ENCODE data around the gene GAST. TPM values are rescaled to one million over a fixed set of nuclear protein-coding genes. Genes with fewer than 3 reads are reported as not detected.

GAST gene
- total RNA-seq, 1 experiment from 2014 or later: not detected

DNA sequence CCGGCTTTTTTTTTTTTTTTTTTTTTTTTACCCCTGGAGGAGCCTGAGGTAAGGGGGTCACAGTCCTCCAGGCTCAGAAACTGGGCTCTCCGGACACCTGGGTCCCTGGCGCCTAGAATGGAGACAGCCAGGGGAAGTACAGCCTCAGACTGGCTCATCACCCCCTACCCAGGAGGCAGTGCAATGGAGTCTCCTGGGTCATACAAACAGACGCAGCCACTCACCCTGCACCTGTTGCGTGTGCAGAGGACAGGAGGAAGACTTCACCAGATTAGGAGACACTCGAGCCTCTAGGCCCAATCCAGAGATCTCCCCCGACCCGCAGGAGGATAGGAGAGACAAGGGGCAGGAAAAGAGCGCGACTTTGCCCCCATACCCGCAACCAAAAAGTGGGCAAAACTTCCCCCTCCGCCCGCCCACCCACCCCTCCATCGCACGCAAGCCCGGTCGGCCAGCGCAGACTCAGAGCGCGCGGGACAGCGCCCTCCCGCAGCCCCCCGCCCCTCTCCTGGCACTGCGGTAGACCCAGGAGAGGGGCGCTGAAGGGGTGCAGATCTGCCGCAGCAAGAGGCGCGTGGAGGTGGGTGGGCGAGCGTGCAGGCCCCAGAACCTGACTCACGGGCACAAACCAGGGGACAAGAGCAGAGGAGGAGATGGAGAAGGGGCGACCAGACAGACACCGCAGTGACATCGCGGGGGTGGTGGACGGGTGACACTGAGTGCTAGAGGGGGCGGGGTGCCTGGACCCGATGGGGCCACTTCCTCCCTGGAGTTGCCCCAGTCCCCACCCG, 21.4 kb downstream of the GAST start:
- Histone ChIP-seq H2BK120ac (ENCODE audit: low read depth, low read length, poor library complexity, severe bottlenecking) (no peak overlapping the region), H4K20me1 (ENCODE audit: control insufficient read depth, insufficient read depth, insufficient read length) (no peaks in the 10 kb centered on the region), H3K18ac (ENCODE audit: insufficient read length, low read depth, low read length) (no peak overlapping the region), H3K79me1 (ENCODE audit: insufficient read depth, low read depth, low read length, poor library complexity, severe bottlenecking) (no peaks in the 10 kb centered on the region), H4K91ac (ENCODE audit: insufficient read length, low read depth, low read length) (no peak overlapping the region), H3K79me2 (ENCODE audit: insufficient read depth, low read length) (no peaks in the 10 kb centered on the region), H3K23ac (ENCODE audit: insufficient read length, low read depth, low read length) (no peak overlapping the region), H3K23me2 (ENCODE audit: insufficient read length, low read depth, low read length, poor library complexity, severe bottlenecking) (peaks cover 8% of the 10 kb centered on the region), H2BK12ac (ENCODE audit: insufficient read length, low read depth, low read length) (no peak overlapping the region), H3K56ac (ENCODE audit: insufficient read length, low read depth, low read length) (no peak overlapping the region), H2BK15ac (ENCODE audit: low read depth, low read length) (no peak overlapping the region), H3K4me1 (ENCODE audit: insufficient read depth, low read length) (no peaks in the 10 kb centered on the region), H3K9me3 (ENCODE audit: control insufficient read depth, low read depth, low read length) (no peaks in the 10 kb centered on the region), H4K5ac (ENCODE audit: insufficient read length, low read depth, low read length) (no peak overlapping the region), H2BK5ac (ENCODE audit: insufficient read length, low read length) (no peak overlapping the region), H3K4ac (ENCODE audit: low read depth, low read length) (no peak overlapping the region), H2AK5ac (ENCODE audit: insufficient read length, low read length) (no peak overlapping the region), H3T11ph (ENCODE audit: low read length) (no peak overlapping the region), H3K14ac (ENCODE audit: insufficient read depth, low read length) (no peak overlapping the region; the same call in 1 of the 2 replicates), H3K4me2 (ENCODE audit: insufficient read depth, insufficient read length, low read length) (peak overlapping the region; percentile 54), H2BK20ac (ENCODE audit: low read depth, low read length, poor library complexity, severe bottlenecking) (no peak overlapping the region), H2AFZ (ENCODE audit: low read length) (no peak overlapping the region), H3K27me3 (ENCODE audit: insufficient read depth, low read length) (peaks cover 27% of the 10 kb centered on the region; the same call in 1 of the 2 replicates), H3K27ac (ENCODE audit: insufficient read length, low read depth, low read length) (no peak overlapping the region), H3K9ac (ENCODE audit: extremely low read depth, insufficient read length, low read length) (no peak overlapping the region), H4K8ac (replicated peaks; ENCODE audit: insufficient read length, low read depth, low read length) (no peak overlapping the region)
- TF ChIP-seq, protein P1, sequence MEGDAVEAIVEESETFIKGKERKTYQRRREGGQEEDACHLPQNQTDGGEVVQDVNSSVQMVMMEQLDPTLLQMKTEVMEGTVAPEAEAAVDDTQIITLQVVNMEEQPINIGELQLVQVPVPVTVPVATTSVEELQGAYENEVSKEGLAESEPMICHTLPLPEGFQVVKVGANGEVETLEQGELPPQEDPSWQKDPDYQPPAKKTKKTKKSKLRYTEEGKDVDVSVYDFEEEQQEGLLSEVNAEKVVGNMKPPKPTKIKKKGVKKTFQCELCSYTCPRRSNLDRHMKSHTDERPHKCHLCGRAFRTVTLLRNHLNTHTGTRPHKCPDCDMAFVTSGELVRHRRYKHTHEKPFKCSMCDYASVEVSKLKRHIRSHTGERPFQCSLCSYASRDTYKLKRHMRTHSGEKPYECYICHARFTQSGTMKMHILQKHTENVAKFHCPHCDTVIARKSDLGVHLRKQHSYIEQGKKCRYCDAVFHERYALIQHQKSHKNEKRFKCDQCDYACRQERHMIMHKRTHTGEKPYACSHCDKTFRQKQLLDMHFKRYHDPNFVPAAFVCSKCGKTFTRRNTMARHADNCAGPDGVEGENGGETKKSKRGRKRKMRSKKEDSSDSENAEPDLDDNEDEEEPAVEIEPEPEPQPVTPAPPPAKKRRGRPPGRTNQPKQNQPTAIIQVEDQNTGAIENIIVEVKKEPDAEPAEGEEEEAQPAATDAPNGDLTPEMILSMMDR (conservative IDR thresholded peaks at IDR 0.05): no peak
- H3K27me3 Mint-ChIP-seq (ENCODE audit: low read depth): peaks cover 80% of the 10 kb centered on the region
- H3K9me3 Mint-ChIP-seq: no peaks in the 10 kb centered on the region
- WGBS (ENCODE audit: extremely low coverage, insufficient read length, low lambda C conversion rate): no CpG with 5 or more reads among the region's 40 CpGs
- DNase-seq: peak; percentile 49
- H3K4me3 Mint-ChIP-seq: peak overlapping the region; percentile 68 to 87
- no peak overlapping the region for H3K27ac Mint-ChIP-seq
- H3K36me3 Mint-ChIP-seq (ENCODE audit: insufficient read depth in 1 of 3, low read depth in 3 of 3): no peaks in the 10 kb centered on the region; a peak in 1 of 7 replicates
- H3K4me1 Mint-ChIP-seq: peaks cover 12 to 38% of the 10 kb centered on the region in 2 experiments
